Lower lobe of right lung (tissue), 2 donors: ENCODE measurements around the gene TOM1L2. TPM values are rescaled to one million over a fixed set of nuclear protein-coding genes. Genes with fewer than 3 reads are reported as not detected.

Experiments
- ATAC-seq, 2 donors: fragments of 200-7000 bp; cut with Tn5 transposase; one replicate each; pipeline ENCODE4 v1.9.1; 2020 to 2022; ENCODE audit warnings: mild to moderate bottlenecking in 2 of 2, moderate library complexity in 2 of 2
- DNase-seq: peaks from one replicate; pipeline ENCODE4 v3.0.0-alpha.2; 2020
- H3K27ac ChIP-seq: fragments of 200-600 bp; one replicate; pipeline ENCODE4 v1.8.0; 2022
- H3K27me3 ChIP-seq: fragments of 200-600 bp; one replicate; pipeline ENCODE4 v1.8.0; 2022; ENCODE audit warnings: low read depth
- H3K36me3 ChIP-seq: fragments of 200-600 bp; one replicate; pipeline ENCODE4 v1.8.0; 2022; ENCODE audit warnings: mild to moderate bottlenecking
- H3K4me1 ChIP-seq: fragments of 200-600 bp; one replicate; pipeline ENCODE4 v1.8.0; 2022
- H3K4me3 ChIP-seq: fragments of 200-600 bp; one replicate; pipeline ENCODE4 v1.8.0; 2022; ENCODE audit warnings: mild to moderate bottlenecking
- H3K9me3 ChIP-seq: fragments of 200-600 bp; one replicate; pipeline ENCODE4 v1.8.0; 2022
- intact Hi-C: fragments of 100-400 bp; cut with DNase I; formaldehyde crosslinking; loops from one replicate; pipeline ENCODE4 v1.11.0; 2022
- total RNA-seq: library from RNA; stranded (reverse); fragmentation: NEBNext Ultra II Directional; extraction: Animal tissue kit (Norgen Biotek cat#: 25700); gene quantifications from one replicate; pipeline ENCODE4 v1.2.1, GENCODE V29; 2021
- TF ChIP-seq, protein P1 (sequence below): fragments of 200-600 bp; IDR thresholded peaks from one replicate; pipeline ENCODE4 v1.8.0; 2022; ENCODE audit warnings: antibody characterized with exemption, mild to moderate bottlenecking
- donor health status: DM: no; HTN: yes; CAD: no; lungs with severe emphysema.

TOM1L2 gene
- total RNA-seq, 1 donor from 2014 or later, result 63.4 TPM

DNA sequence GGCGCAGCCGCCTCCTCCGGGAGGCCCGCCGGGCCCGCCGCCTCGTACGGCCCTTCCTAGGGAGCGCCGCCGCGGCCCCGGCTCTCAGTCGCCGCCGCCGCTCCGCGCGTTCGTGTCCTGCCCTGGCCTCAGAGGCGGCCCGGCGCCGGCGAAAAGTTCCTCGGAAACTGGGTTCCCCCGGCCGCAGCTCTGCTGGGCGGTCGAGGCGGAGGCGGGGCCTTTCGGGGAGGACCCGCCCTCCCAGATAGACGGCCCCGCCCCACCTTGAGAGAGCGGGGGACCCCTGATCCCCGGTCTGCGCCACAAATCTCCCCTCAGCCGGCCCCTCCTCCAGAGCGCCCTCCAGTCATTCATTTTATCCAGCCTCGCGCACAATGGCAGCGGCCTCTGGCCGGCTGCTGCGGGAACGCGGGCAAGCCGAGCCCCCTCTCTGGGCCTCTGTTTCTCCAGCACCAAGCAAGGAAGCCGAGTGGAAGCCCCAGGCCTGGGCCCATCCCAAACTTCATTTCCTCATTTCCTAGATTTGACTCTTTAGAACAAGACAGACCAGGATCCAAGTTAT is 135.3 kb downstream of the TOM1L2 start, which contains the start of gene SREBF1:
Gene SREBF1, minus strand, starts transcription at position 169 of the 562 bp plus-strand sequence. CDS start 169 bp downstream, outside the sequence.
- peaks cover 9% of the 10 kb centered on the region for H3K36me3 ChIP-seq
- H3K4me1 ChIP-seq, result peaks cover 69% of the 10 kb centered on the region
- DNase-seq (peak; percentile 73), ATAC-seq (peak; percentile 29 to 33)
- H3K4me3 ChIP-seq, result peak within 1 kb of the TSS; percentile 98
- H3K27me3 ChIP-seq, result no peaks in the 10 kb centered on the region
- no peaks in the 10 kb centered on the region for H3K9me3 ChIP-seq
- peak within 1 kb of the TSS; percentile 100 for H3K27ac ChIP-seq
- intact Hi-C loops, result no loop called here
- TF ChIP-seq, protein P1, sequence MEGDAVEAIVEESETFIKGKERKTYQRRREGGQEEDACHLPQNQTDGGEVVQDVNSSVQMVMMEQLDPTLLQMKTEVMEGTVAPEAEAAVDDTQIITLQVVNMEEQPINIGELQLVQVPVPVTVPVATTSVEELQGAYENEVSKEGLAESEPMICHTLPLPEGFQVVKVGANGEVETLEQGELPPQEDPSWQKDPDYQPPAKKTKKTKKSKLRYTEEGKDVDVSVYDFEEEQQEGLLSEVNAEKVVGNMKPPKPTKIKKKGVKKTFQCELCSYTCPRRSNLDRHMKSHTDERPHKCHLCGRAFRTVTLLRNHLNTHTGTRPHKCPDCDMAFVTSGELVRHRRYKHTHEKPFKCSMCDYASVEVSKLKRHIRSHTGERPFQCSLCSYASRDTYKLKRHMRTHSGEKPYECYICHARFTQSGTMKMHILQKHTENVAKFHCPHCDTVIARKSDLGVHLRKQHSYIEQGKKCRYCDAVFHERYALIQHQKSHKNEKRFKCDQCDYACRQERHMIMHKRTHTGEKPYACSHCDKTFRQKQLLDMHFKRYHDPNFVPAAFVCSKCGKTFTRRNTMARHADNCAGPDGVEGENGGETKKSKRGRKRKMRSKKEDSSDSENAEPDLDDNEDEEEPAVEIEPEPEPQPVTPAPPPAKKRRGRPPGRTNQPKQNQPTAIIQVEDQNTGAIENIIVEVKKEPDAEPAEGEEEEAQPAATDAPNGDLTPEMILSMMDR, result no peak

DNA sequence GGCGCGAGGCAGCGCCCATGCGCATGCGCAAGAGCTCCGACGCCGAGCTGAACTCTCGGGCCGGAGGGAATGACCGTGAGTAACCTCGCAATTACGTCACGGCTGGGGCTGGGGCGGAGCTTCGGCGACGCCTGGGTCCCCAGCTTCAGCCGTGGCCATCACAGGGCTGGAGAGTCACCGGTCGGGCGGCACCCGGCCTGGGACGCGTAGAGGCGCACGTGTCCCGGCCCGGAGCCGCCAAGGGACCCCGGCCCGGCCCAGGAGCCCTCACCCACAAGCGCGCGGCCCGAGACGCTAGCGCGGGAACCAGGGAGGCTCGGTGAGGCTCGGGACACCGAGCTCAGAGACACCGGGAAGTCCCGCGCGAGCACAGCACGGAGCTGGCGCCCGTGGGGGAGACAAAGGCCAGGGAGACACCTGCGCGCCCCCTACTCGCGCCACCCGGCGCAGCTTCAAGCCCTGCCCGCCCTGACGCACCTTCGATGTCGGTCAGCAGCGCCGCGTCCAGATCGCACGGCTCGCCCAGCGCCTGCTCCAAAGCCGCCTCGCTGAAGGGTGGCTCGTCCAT is 135.9 kb downstream of the TOM1L2 start:
- Histone ChIP-seq H3K4me3 (peak overlapping the region; percentile 98), H3K27me3 (no peaks in the 10 kb centered on the region), H3K9me3 (no peaks in the 10 kb centered on the region), H3K36me3 (peaks cover 11% of the 10 kb centered on the region), H3K4me1 (peaks cover 70% of the 10 kb centered on the region), H3K27ac (peak overlapping the region; percentile 100)
- TF ChIP-seq, protein P1, result no peak
- DNase-seq (peak; percentile 98), ATAC-seq (peak; percentile 83 to 88)
- intact Hi-C loops, result no loop called here

DNA sequence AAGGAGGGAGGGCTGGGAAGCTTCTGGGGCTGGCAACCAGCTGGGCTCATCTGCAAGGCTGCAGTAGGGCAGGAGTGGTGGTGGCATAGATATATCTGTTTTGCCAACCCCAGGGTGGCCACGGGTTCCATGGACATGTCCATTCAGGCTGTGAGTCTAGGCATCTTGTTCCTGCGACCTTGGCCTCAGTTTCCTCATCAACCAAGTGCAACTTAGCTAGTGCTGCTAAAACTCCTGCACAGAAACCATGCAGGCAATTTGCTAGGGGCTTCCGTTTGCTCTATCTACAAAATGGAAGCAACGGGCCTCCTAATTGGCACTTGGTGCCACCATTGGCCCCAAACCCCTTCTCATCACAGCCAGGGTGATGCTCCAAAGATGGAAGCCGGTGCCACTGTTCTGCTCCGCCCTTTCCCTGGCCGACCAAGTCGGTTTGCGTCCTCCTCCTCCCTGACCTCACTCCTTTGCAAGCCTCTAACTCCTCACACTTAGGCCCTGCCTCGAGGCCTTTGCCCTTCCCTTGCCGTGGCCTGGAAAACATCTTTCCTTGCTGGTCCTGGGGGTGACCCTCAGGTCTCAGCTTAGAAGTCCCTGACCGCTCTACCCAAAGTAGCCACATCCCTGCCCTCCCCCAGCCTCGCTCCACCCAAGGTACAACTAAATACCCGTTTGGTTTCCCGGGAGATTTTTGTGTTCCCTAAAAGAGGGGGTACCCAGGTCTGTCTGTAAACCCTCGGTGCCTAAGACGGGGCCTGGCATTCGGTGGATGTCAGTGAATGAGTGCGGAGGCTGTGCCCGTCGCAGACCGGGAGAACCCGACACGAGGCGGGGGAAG is 136.6 kb downstream of the TOM1L2 start:
- TF ChIP-seq, protein P1, result no peak
- Histone ChIP-seq H3K4me1 (peaks cover 70% of the 10 kb centered on the region), H3K36me3 (peaks cover 11% of the 10 kb centered on the region), H3K4me3 (peak overlapping the region; percentile 98), H3K27me3 (no peaks in the 10 kb centered on the region), H3K27ac (peak overlapping the region; percentile 100), H3K9me3 (no peaks in the 10 kb centered on the region)
- intact Hi-C loops, result no loop called here
- ATAC-seq (no peak), DNase-seq (peak; percentile 39)

DNA sequence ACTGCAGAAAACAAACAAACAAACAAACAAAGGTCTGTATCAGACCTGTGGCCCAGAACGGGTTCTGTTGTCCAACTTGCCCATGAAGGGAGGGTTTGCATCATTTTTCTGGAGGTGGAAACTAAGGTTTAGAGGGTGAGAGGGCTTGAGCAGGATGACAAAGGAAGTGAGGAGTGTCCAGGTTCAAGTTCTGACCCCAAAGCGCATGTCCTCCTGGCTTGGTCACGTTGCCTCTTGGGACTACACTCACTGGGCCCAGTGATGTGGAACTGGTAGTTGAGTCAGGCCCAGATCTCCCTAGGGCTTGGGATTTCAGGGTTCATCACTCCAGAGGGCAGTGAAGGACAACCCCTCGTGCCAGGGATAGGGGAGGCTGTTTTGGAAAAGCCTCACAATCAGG is 137.2 kb downstream of the TOM1L2 start:
- intact Hi-C loops, result no loop called here
- Histone ChIP-seq H3K36me3 (peaks cover 11% of the 10 kb centered on the region), H3K27ac (peak overlapping the region; percentile 100), H3K27me3 (no peaks in the 10 kb centered on the region), H3K4me3 (peak overlapping the region; percentile 98), H3K9me3 (no peaks in the 10 kb centered on the region), H3K4me1 (peaks cover 72% of the 10 kb centered on the region)
- TF ChIP-seq, protein P1, result no peak
- DNase-seq (no peak), ATAC-seq (no peak)

DNA sequence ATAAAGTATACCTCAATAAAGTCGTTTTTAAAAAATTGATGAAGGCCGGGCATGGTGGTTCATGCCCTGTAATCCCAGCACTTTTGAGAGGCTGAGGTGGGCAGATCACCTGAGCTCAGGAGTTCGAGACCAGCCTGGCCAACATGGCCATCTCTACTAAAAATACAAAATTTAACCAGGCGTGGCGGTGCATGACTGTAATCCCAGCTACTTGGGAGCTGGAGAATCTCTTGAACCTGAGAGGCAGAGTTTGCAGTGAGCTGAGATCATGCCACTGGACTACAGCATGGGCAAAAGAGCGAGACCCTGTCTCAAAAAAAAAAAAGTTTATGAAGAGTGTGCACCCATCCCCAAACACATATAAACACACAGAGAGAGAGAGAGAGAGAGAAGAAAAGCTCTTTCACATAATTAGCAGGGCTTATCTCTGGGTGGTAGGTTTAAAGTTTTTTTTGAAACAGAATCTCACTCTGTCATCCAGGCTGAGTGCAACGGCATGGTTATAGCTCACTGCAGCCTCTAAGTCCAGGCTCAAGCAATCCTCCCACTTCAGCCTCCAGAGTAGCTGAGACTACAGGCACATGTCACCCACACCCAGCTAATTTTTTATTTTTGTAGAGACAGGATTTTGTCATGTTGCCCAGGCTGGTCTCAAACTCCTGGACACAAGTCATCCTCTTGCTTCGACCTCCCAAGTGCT is 138.4 kb downstream of the TOM1L2 start:
- DNase-seq (no peak), ATAC-seq (no peak)
- intact Hi-C loops, result no loop called here
- TF ChIP-seq, protein P1, result no peak
- H3K27me3 ChIP-seq, result no peaks in the 10 kb centered on the region
- H3K4me3 ChIP-seq, result no peak overlapping the region
- H3K27ac ChIP-seq, result no peak overlapping the region
- peaks cover 11% of the 10 kb centered on the region for H3K36me3 ChIP-seq
- H3K4me1 ChIP-seq, result peaks cover 63% of the 10 kb centered on the region
- H3K9me3 ChIP-seq, result no peaks in the 10 kb centered on the region
